GM10248 (cell line): ENCODE data around the gene GSTM1.
"Not testable (repeated sequence)": the region's sequence is repeated elsewhere in the genome, so short reads cannot be mapped to it uniquely, and the experiment has no call there.

Source experiments
- CTCF ChIA-PET: fragments of 300-600 bp; sonication (Branson Sonifier 250); formaldehyde crosslinking; extraction: SDS; loops from one replicate; lab custom pipeline; 2021; ENCODE audit warnings: antibody characterized with exemption; lab: Yijun Ruan, JAX
- POLR2A ChIA-PET: fragments of 350-650 bp; sonication (Branson Sonifier 250); formaldehyde crosslinking; extraction: SDS; loops from one replicate; lab custom pipeline; 2020; ENCODE audit warnings: antibody characterized with exemption; lab: Yijun Ruan, JAX
- DNase-seq: peaks from one replicate; pipeline ENCODE4 v3.0.0; 2012; ENCODE audit errors: extremely low spot score
- TF ChIP-seq, protein P1 (sequence below): IDR thresholded peaks from 2 replicates; pipeline ENCODE4 v1.5.1; 2012; ENCODE audit warnings: mild to moderate bottlenecking, low read depth; ENCODE audit errors: extremely low read depth, missing control alignments, control extremely low read depth

GSTM1 gene

DNA sequence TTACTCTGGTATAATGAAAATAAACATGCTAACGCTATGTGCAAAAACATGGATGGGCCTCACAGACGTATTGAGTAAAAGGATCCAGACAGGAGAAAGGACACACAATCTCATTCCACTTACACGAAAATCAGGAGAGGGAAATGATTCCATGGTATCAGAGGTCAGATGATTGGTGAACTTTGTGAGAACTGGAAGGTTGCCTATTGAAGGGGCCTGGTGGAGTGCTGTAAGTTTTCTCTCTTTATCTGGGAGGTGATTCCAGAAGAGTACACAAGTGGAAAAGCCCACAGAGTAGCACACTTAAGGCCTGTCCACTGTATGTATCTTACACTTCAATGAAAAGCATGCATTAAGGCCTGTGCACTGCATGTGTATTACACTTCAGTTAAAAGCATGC lies 10.2 kb upstream of the GSTM1 start:
- CTCF ChIA-PET: interaction anchor here (1.1 kb wide), 1 partner anchor 22 kb away, joined by 3 read pairs; the partner anchor contains the start of gene GSTM4
- POLR2A ChIA-PET: no interaction called here
- TF ChIP-seq, protein P1, sequence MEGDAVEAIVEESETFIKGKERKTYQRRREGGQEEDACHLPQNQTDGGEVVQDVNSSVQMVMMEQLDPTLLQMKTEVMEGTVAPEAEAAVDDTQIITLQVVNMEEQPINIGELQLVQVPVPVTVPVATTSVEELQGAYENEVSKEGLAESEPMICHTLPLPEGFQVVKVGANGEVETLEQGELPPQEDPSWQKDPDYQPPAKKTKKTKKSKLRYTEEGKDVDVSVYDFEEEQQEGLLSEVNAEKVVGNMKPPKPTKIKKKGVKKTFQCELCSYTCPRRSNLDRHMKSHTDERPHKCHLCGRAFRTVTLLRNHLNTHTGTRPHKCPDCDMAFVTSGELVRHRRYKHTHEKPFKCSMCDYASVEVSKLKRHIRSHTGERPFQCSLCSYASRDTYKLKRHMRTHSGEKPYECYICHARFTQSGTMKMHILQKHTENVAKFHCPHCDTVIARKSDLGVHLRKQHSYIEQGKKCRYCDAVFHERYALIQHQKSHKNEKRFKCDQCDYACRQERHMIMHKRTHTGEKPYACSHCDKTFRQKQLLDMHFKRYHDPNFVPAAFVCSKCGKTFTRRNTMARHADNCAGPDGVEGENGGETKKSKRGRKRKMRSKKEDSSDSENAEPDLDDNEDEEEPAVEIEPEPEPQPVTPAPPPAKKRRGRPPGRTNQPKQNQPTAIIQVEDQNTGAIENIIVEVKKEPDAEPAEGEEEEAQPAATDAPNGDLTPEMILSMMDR: no peak
- no peak for DNase-seq

DNA sequence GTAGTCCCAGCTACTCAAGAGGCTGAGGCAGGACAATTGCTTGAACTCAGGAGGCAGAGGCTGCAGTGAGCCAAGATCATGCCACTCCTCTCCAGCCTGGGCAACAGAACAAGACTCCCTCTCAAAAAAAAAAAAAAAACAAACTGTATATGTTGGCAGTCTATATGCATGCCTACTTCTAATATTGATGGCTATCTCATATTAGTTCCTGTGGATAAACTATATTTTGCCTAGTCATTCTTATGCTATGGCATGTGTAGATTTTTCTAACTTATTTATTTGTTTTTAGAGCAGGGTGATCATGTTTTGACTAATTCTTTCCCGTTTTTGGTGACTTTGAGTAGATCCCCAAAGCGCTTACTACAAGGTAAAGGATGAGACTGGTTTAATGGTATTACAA lies 9.0 kb upstream of the GSTM1 start:
- CTCF ChIA-PET, DNase-seq, POLR2A ChIA-PET: not testable (repeated sequence)

DNA sequence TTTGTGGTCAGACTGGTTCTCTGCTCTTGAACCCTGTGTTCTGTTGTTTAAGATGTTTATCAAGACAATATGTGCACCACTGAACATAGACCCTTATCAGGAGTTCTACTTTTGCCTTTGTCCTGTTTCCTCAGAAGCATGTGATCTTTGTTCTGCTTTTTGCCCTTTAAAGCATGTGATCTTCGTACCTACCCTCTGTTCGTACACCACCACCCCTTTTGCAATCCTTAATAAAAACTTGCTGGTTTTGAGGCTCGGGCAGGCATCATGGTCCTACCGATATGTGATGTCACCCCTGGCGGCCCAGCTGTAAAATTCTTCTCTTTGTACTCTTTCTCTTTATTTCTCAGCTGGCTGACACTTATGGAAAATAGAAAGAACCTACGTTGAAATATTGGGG lies 2.8 kb upstream of the GSTM1 start:
- CTCF ChIA-PET, POLR2A ChIA-PET, DNase-seq: not testable (repeated sequence)

DNA sequence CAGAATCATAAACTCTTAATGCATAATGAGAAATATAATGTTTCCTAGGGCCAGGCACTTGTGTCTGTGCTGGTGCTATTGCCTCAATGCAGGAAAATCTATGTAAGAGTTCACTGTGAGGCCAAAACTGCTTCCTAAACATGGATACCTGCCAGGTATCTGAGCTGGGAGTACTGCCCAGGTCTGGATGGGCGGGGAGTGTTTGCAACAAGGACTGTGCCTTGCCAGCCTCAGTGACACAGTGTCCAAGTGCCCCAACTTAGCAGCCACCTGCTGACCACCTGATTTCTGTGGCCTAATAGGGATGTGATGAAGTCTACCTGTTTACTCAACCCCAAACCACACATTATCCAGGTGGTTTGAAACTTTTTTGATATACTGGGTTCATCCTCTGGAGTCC lies 2.2 kb upstream of the GSTM1 start:
- POLR2A ChIA-PET, CTCF ChIA-PET, DNase-seq: not testable (repeated sequence)

DNA sequence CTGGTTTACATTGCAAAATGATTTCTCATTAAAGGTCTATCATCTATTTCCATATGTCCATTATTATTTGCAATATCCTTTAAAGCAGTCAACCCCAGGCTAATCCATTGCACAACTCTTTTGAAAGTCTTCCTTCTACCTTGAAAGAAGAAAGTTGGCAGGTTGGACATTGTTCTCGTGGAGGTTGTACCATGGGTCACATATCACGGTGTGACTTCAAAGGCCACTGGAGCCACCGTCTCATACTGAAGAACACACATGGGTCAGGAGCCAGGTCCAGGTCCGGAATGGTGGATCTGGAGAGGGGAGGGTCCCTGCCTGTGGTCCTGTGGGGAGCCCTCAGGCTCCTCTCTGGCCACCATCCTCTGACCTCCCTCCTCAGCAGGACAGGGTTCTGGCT lies 1.7 kb upstream of the GSTM1 start:
- DNase-seq, POLR2A ChIA-PET, CTCF ChIA-PET: not testable (repeated sequence)

DNA sequence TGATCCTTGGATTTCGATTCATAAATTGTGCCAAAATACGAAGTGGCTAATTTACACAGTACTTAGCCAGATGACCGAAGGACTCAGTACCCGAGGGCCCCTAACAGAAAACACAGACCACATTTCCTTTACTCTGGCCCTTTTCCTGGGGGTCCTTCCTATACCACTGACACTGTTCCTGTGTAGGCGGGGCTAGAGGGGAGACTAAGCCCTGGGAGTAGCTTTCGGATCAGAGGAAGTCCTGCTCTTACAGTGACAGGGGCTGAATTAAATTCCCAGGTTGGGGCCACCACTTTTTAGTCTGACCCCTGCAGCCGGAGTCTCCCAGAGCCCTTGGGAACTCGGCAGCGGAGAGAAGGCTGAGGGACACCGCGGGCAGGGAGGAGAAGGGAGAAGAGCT lies 508 bp upstream of the GSTM1 start:
- CTCF ChIA-PET, POLR2A ChIA-PET, DNase-seq: not testable (repeated sequence)

DNA sequence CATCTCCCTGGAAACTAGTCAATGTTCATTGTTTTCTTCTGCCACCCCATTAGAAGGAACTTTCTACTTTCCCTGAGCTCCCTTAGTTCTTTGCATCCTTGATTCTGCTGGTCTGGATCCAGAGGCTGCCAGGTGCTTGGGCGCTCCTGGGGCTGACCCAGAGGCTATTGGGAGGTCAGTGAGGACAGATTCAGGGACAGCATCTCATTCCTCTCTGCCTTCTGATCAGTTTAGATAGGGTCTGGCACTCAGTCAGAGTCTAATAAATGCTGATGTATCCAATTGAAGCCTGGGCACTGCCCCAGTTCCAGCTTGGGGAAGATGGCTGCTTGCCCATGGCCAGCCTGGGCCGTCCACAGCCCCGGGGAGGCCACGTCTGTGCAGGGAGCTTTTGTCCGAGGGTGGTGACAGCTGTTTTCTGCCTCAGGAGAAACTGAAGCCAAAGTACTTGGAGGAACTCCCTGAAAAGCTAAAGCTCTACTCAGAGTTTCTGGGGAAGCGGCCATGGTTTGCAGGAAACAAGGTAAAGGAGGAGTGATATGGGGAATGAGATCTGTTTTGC lies 2.3 kb downstream of the GSTM1 start:
- ChIA-PET POLR2A (no interaction called here), CTCF (no interaction called here)
- no peak for DNase-seq
- TF ChIP-seq, protein P1: no peak

DNA sequence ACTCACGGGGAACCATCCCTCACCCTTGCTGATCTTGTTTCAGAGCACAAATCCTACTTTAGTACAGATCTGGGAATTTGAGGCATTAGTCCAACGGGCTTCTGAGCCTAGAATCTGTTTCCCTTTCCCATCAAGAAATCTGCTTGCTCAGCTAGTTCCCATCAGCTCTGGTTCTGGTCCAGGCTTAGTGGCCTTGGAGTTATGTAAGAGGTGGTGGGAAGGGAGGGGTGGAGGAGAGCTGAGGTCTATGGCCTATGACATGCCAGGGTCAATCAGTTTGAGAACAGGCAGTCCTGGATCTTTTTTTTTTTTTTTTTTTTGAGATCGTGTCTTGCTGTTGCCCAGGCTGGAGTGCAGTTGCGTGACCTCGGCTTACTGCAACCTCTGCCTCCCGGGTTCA lies 4.1 kb downstream of the GSTM1 start:
- DNase-seq: no peak
- TF ChIP-seq, protein P1: no peak
- ChIA-PET CTCF (no interaction called here), POLR2A (no interaction called here)

DNA sequence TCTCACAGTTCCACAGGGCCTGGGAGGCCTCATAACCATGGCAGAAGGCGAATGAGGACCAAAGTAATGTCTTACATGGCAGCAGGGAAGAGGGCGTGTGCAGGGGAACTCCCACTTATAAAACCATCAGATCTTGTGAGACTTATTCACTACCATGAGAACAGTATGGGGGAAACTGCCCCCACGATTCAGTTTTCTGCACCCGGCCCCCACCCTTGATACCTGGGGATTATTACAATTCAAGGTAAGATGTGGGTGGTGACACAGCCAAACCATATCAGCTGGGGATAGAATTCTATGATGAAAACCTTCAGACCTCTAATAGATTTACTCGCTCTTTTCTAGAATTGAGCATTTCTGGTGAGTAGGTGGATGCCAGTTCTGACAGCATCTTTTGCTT lies 6.8 kb downstream of the GSTM1 start:
- DNase-seq, CTCF ChIA-PET, POLR2A ChIA-PET: not testable (repeated sequence)

DNA sequence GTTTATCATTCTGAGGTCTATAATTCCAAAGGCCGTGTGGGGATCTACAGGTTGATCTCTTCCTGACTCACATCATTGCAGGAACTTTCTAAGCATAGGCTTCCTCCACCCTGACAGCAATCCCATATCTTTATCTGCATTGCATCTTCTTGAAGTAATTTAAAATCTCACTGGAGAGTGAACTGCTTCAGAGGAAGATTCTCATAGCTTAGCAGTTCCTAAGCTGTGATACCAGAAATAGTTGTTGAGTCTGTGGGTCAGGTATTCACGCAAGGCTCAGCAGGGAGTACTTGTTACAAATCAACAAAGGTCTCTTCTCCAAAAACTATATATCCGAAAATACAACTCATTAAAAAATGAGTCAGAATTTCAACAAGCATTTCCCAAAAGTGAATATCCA lies 7.5 kb downstream of the GSTM1 start:
- CTCF ChIA-PET, DNase-seq, POLR2A ChIA-PET: not testable (repeated sequence)

DNA sequence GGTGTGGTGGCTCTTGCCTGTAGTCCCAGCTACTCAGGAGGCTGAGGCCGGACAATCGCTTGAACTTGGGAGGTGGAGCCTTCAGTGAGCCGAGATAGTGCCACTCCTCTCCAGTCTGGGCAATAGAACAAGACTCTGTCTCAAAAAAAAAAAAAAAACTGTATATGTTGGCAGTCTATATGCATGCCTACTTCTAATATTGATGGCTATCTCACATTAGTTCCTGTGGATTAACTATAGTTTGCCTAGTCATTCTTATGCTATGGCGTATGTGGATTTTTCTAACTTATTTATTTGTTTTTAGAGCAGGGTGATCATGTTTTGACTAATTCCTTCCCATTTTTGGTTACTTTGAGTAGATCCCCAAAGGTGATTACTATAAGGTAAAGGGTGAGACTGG lies 9.4 kb downstream of the GSTM1 start:
- TF ChIP-seq, protein P1: no peak
- ChIA-PET POLR2A (no interaction called here), CTCF (no interaction called here)
- DNase-seq: no peak

DNA sequence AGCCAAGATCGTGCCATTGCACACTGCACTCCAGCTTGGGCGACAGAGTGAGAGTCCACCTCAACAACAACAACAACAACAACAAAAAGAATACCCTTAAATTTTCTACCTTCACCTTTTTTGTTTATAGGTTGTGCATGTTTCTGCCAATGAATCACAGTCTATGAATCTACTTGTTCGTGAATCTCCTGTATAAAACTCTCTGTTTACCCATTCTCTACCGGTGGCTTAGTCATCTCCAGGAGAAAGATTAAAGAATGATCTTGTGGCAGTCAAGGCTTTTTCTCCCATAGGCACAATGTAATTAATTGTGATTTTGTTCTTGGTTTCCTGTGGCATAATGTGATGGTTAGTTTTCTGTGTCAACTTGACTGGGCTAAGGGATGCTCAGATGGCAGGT lies 10.2 kb downstream of the GSTM1 start:
- CTCF ChIA-PET, DNase-seq, POLR2A ChIA-PET: not testable (repeated sequence)

DNA sequence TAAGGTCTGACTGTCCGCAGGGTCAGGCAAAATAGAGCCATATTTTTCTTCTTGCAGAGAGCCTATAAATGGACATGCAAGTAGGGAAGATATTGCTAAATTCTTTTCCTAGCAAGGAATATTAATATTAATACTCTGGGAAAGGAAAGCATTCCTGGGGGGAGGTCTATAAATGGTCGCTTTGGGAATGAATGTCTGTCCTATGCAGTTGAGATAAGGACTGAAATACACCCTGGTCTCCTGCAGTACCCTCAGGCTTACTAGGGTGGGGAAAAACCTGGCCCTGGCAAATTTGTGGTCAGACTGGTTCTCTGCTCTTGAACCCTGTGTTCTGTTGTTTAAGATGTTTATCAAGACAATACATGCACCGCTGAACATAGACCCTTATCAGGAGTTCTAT lies 15.3 kb downstream of the GSTM1 start:
- POLR2A ChIA-PET, DNase-seq, CTCF ChIA-PET: not testable (repeated sequence)
